Ascending aorta (tissue), 2 donors: ENCODE measurements around the gene ITSN2. TPM values are rescaled to one million over a fixed set of nuclear protein-coding genes. Genes with fewer than 3 reads are reported as not detected.
A peak's percentile ranks its signal among the peaks of the same experiment; 100 is the strongest.

Experiments used
- DNase-seq, 2 donors: peaks; one replicate each; pipeline ENCODE4 v3.0.0-alpha.2; 2019; ENCODE audit warnings: low spot score in 2 of 2
- H3K27ac ChIP-seq, 2 donors: fragments of 200-600 bp; sonication (generic); one replicate each; pipeline ENCODE4 v1.5.1; 2016 to 2017; ENCODE audit warnings: mild to moderate bottlenecking in 1 of 2
- H3K27me3 ChIP-seq: fragments of 200-600 bp; sonication (generic); one replicate; pipeline ENCODE4 v1.5.1; 2017
- H3K36me3 ChIP-seq, 2 donors: fragments of 200-600 bp; sonication (generic); one replicate each; pipeline ENCODE4 v1.5.1; 2016
- H3K4me1 ChIP-seq, 2 donors: fragments of 200-600 bp; sonication (generic); one replicate each; pipeline ENCODE4 v1.5.1; 2016 to 2017; ENCODE audit warnings: mild to moderate bottlenecking in 1 of 2
- H3K4me3 ChIP-seq, 2 donors: fragments of 200-600 bp; sonication (generic); one replicate each; pipeline ENCODE4 v1.5.1; 2016 to 2017; ENCODE audit warnings: mild to moderate bottlenecking in 1 of 2
- H3K9me3 ChIP-seq, 2 donors: fragments of 200-600 bp; sonication (generic); one replicate each; pipeline ENCODE4 v1.5.1; 2016
- CTCF ChIP-seq, 3 experiments: fragments of 200-600 bp in 2 of 3; fragments of 450-650 bp in 1 of 3; sonication (generic) in 2 of 3; IDR thresholded peaks; one replicate each; pipeline ENCODE4 v1.5.1; 2016 to 2019; ENCODE audit warnings: antibody characterized with exemption in 3 of 3, mild to moderate bottlenecking in 1 of 3, moderate library complexity in 1 of 3
- intact Hi-C: fragments of 100-400 bp; cut with DNase I; formaldehyde crosslinking; loops from one replicate; pipeline ENCODE4 v1.15.1; 2023
- total RNA-seq: library from RNA; depleted of rRNA; stranded (reverse); fragments of >200 nt; gene quantifications from one replicate; pipeline ENCODE4 v1.1.0, GENCODE V29; 2016

The ITSN2 gene
- total RNA-seq, 1 donor from 2014 or later = 70.0 TPM

- DNase-seq = no peak
- no peak overlapping the region for H3K4me3 ChIP-seq
- H3K27me3 ChIP-seq = no peaks in the 10 kb centered on the region
- no peak overlapping the region for H3K27ac ChIP-seq
- no peak for TF ChIP-seq CTCF (IDR thresholded peaks at IDR 0.05)
- no peaks in the 10 kb centered on the region for H3K4me1 ChIP-seq
- intact Hi-C loops = no loop called here
- no peaks in the 10 kb centered on the region for H3K9me3 ChIP-seq
- no peaks in the 10 kb centered on the region for H3K36me3 ChIP-seq
Measured at GRCh38 chr2:24372033-24372432, 11.7 kb upstream of the ITSN2 start.

GRCh38 chr2:24365826-24366225 is 5.5 kb upstream of the ITSN2 start:
- Histone ChIP-seq H3K9me3 (no peaks in the 10 kb centered on the region), H3K4me3 (no peak overlapping the region), H3K4me1 (peaks cover 8 to 14% of the 10 kb centered on the region in 2 donors), H3K27ac (peak overlapping the region; percentile 69 to 81), H3K36me3 (no peaks in the 10 kb centered on the region), H3K27me3 (no peaks in the 10 kb centered on the region)
- no peak for TF ChIP-seq CTCF (IDR thresholded peaks at IDR 0.05)
- intact Hi-C loops = loop anchor here (10.0 kb wide), 1 partner anchor 241 kb away; the partner anchor contains the start of genes FAM228B and PFN4
- no peak for DNase-seq

GRCh38 chr2:24365051-24365450 is 4.7 kb upstream of the ITSN2 start:
- peaks cover 8 to 14% of the 10 kb centered on the region in 2 donors for H3K4me1 ChIP-seq
- peak overlapping the region; percentile 69 to 81 for H3K27ac ChIP-seq
- no peaks in the 10 kb centered on the region for H3K27me3 ChIP-seq
- intact Hi-C loops = loop anchor here (10.0 kb wide), 1 partner anchor 240 kb away; the partner anchor contains the start of genes FAM228B and PFN4
- TF ChIP-seq CTCF (IDR thresholded peaks at IDR 0.05) = no peak
- H3K4me3 ChIP-seq = peak overlapping the region in 1 of 2 donors; percentile 32
- H3K36me3 ChIP-seq = no peaks in the 10 kb centered on the region
- no peaks in the 10 kb centered on the region for H3K9me3 ChIP-seq
- peak; percentile 72 to 94 for DNase-seq

- no peaks in the 10 kb centered on the region for H3K9me3 ChIP-seq
- no peak for TF ChIP-seq CTCF (IDR thresholded peaks at IDR 0.05)
- H3K27me3 ChIP-seq = no peaks in the 10 kb centered on the region
- intact Hi-C loops = loop anchor here (10.0 kb wide), 1 partner anchor 238 kb away; the partner anchor contains the start of genes FAM228B and PFN4
- H3K4me3 ChIP-seq = no peak overlapping the region
- DNase-seq = no peak
- H3K36me3 ChIP-seq = no peaks in the 10 kb centered on the region
- H3K4me1 ChIP-seq = peaks cover 8 to 20% of the 10 kb centered on the region in 2 donors
- no peak overlapping the region for H3K27ac ChIP-seq
Measured at GRCh38 chr2:24363301-24363700, 3.0 kb upstream of the ITSN2 start.

- no peak for DNase-seq
- intact Hi-C loops = loop anchor here (10.0 kb wide), 1 partner anchor 237 kb away; the partner anchor contains the start of genes FAM228B and PFN4
- H3K9me3 ChIP-seq = no peaks in the 10 kb centered on the region
- peaks cover 8 to 20% of the 10 kb centered on the region in 2 donors for H3K4me1 ChIP-seq
- no peak for TF ChIP-seq CTCF (IDR thresholded peaks at IDR 0.05)
- no peaks in the 10 kb centered on the region for H3K36me3 ChIP-seq
- H3K4me3 ChIP-seq = no peak overlapping the region
- H3K27ac ChIP-seq = no peak overlapping the region
- no peaks in the 10 kb centered on the region for H3K27me3 ChIP-seq
Measured at GRCh38 chr2:24362253-24362652, 1.9 kb upstream of the ITSN2 start.
